Endometrial microvascular endothelial cells (primary cell): ENCODE data around the gene ARNT2. TPM values are rescaled to one million over a fixed set of nuclear protein-coding genes. Genes with fewer than 3 reads are reported as not detected.

Source experiments
- in situ Hi-C: cut with HindIII; loops from 2 replicates; pipeline ENCODE4 v1.10.0; 2017; ENCODE audit warnings: low sequenced_read_pairs, low pct_unique_long_range_greater_than_20kb; ENCODE audit errors: inconsistent ontology term
- total RNA-seq: library from RNA; depleted of rRNA; stranded (reverse); fragments of >200 nt; gene quantifications from one replicate; pipeline ENCODE4 v1.2.3, GENCODE V29; 2015; ENCODE audit errors: inconsistent ontology term

ARNT2 gene
- total RNA-seq, 1 donor from 2014 or later, result not detected

DNA sequence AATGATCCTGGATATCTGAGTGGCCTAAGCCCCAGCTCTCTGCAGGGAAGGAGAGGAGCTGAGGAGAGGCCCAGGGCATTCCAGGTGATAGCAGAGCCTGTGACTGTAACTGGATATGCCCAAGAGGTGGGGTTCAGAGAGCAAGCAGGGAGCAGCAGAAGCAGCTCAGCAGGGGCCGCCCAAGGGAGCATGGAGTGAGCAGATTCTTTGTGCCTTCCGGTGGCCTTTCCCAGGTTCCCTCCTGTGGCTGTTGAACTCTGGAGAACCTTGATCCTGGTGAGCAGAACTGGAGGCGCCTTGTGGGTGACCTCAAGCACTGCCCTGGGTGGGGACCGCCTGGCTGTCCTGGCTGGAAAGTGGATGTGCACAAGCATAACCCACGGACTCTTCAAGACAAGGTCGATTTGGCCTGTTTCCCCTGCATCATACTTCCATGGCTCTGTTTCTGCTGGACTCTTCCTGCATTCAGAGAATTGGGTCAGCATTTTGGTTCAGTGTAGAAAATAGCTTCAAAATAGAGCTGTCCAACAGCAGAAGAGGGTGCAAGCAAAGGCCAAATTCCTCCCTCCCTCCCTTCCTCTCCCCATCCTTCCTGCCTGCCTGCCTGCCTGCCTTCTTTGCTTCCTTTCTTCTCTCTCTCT is 76.1 kb downstream of the ARNT2 start:
- in situ Hi-C loops, result no loop called here

DNA sequence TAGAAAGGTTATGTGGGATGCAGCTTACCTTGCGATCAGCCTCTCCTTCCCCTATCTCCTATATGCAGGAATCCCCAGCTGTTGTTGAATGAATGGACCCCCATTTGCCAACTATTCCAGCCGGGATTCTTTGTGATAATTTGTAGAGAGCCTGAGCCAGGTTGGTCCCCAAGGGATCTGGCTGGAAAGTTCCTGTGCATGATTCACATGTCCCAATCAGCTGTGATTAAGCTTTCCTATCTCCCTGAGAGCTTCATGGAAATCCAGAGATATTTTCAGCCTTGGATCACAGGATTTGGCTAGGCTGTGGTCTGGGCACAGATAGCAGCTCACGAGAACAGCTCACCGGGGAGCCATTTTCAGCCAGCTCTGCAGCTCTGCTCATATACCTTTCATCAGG is 76.7 kb downstream of the ARNT2 start:
- in situ Hi-C loops, result no loop called here

- in situ Hi-C loops, result no loop called here
Observed at GRCh38 chr15:80482696-80483095, 78.5 kb downstream of the ARNT2 start.

- in situ Hi-C loops, result no loop called here
Observed at GRCh38 chr15:80483725-80484161, 79.6 kb downstream of the ARNT2 start.

GRCh38 chr15:80484333-80484864 is 80.2 kb downstream of the ARNT2 start:
- in situ Hi-C loops, result no loop called here

- in situ Hi-C loops, result no loop called here
Observed at GRCh38 chr15:80485370-80486164, 81.4 kb downstream of the ARNT2 start.

DNA sequence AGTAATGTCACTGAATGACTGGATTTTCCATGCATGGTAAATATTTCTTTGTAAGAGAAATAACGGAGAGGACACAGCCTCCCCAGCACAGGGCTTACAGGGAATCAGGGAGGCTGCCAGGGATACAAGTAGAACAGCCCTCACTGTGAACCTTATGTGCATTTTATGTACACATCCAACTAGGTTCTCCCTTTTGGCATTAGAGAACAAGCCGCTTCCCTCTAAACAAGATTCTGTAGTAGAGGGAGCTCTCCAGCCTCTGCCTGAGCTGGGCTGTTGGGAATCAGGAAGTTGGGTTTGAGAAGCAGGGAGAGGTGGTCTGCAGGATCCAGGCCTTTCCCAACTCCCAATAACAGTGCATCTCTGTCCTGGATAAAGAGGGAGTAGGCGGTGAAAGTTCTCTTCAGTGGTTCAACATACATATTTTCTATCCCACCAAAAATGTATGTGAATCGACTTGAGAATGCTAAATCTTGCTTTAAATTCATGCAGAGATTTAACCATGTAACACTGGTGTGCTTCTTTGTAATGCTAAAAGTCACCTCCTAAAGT is 83.7 kb downstream of the ARNT2 start:
- in situ Hi-C loops, result no loop called here

DNA sequence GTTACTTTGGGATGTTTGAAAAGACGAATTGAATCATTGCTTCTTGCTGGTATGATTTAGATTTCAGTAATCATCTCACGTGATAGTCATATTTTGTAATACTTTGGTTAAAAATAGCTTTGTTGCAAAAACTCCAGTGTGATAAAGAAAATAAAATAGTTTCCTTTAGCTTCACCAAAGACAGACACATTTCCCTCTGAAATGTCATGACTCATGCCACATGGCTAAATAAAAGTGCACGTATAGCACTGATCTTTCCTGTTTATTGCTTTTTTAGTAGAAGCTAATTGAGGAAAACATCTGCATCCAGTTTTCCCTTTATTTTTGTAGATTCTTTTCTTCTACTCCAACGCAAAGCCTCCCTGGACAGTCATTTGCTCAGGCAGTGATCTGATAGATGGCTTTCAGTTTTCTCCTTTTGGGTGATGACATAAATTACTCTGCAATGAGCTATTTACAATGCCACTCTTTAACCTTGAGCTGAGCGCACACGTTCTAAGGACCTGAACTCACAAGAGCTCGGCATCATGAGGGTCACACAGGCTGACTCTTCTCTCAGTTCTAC is 84.9 kb downstream of the ARNT2 start:
- in situ Hi-C loops, result no loop called here

- in situ Hi-C loops, result no loop called here
Observed at GRCh38 chr15:80490431-80490990, 86.3 kb downstream of the ARNT2 start.

- in situ Hi-C loops, result no loop called here
Observed at GRCh38 chr15:80491163-80491847, 87.1 kb downstream of the ARNT2 start.

DNA sequence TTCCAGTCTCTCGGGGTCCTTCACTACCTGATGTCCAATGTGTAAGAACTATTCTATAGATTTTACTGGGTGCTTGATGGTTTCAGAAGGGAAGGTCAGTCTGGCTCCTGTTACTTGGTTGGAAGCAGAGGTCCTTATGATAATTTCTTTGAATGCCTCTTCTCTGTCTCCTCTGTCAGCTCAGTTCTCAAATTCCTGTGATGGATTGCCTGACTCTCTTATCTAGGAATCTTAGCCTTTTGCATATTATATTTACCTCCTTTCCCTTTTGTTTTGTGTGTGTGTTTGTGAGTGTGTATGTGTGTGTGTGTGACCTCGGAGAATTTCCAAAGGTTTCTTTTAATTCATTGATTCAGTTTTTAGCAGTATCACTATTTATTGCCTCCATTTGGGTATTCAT is 88.2 kb downstream of the ARNT2 start:
- in situ Hi-C loops, result no loop called here

GRCh38 chr15:80492874-80493273 is 88.7 kb downstream of the ARNT2 start:
- in situ Hi-C loops, result no loop called here

- in situ Hi-C loops, result no loop called here
Observed at GRCh38 chr15:80494351-80494751, 90.2 kb downstream of the ARNT2 start.

DNA sequence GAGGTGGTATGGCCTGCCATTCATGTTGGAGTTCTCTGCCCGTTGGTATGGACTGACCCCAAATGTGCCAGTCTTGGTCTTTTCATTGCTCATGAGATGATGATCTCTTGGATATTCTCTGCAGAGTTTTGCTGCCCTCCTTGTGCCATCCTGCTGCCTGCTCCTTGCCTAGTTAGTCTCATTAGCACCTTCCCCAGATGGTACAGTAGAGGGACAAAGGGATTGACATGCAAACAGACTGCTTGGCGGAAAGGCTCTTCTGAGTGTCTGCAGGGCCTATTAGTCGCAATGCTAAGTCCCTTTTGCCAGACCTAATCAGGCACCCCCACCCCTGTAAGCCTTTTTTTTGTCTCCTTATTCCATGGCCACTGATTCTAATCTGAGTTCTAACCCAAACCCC is 90.6 kb downstream of the ARNT2 start:
- in situ Hi-C loops, result no loop called here

GRCh38 chr15:80495401-80495942 is 91.3 kb downstream of the ARNT2 start:
- in situ Hi-C loops, result no loop called here

- in situ Hi-C loops, result no loop called here
Observed at GRCh38 chr15:80496096-80496495, 91.9 kb downstream of the ARNT2 start.

DNA sequence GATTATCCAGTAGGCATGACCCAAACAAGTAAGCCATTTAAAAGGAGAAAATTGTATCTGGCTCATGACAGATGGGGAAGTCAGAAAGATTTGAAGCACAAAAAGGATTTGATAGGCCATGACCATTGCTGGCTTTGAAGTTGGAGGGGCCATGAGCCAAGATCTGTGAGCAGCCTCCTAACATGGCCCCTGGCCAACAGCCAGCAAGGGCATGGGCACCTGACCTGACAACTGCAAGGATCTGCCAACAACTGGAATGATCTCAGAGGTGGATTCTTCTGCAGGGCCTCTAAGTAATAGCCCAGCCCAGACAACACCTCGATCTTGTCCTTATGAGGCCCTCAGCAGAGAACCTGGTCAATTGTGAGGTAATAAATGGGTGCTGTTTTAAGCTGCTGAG is 93.0 kb downstream of the ARNT2 start:
- in situ Hi-C loops, result no loop called here

DNA sequence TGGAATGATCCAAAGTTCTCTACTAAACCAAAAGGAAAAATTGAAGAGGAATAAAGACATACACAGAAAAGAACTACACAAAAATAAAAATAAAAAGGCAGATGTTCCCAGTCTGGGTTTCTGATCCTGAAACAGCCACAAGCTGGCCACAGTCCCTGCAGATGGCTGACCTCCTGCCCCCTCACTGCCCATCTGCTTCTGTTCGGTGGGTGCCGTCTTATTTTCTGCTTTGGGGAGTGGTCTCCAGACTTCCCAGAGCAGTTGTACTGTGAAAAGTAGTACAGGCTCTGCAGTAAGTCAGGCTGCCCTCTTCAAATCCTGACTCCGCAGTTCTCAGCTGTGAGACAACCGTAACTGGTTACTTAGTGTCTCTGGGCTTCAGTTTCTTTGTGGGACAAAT is 94.5 kb downstream of the ARNT2 start:
- in situ Hi-C loops, result no loop called here

GRCh38 chr15:80500021-80500420 is 95.8 kb downstream of the ARNT2 start:
- in situ Hi-C loops, result no loop called here
